GM23248 (cell line): ENCODE data around the gene FAM209A. TPM values are rescaled to one million over a fixed set of nuclear protein-coding genes. Genes with fewer than 3 reads are reported as not detected.
"Not testable (repeated sequence)": the region's sequence is repeated elsewhere in the genome, so short reads cannot be mapped to it uniquely, and the experiment has no call there.

Source experiments
- DNase-seq: peaks from one replicate; pipeline ENCODE4 v3.0.0-alpha.2; 2015
- H2AFZ ChIP-seq: fragments of 200-600 bp; sonication (generic); 2 replicates; pipeline ENCODE4 v1.6.1; 2016; ENCODE audit warnings: antibody characterized with exemption
- H3F3A ChIP-seq: fragments of 200-600 bp; sonication (generic); 2 replicates; pipeline ENCODE4 v1.6.1; 2016; ENCODE audit warnings: mild to moderate bottlenecking, antibody characterized with exemption, mixed run types; ENCODE audit not compliant: insufficient read depth
- H3K27ac ChIP-seq: fragments of 200-600 bp; sonication (generic); 2 replicates; pipeline ENCODE4 v1.5.1; 2016; ENCODE audit warnings: mild to moderate bottlenecking
- H3K27me3 ChIP-seq: fragments of 200-600 bp; sonication (generic); replicated peaks from 2 replicates; pipeline ENCODE4 v1.6.1; 2016; ENCODE audit warnings: mild to moderate bottlenecking; ENCODE audit not compliant: insufficient read depth
- H3K36me3 ChIP-seq: fragments of 200-600 bp; sonication (generic); 2 replicates; pipeline ENCODE4 v1.6.1; 2016; ENCODE audit warnings: low read depth, mild to moderate bottlenecking
- H3K4me1 ChIP-seq: fragments of 200-600 bp; sonication (generic); 2 replicates; pipeline ENCODE4 v1.6.1; 2016; ENCODE audit warnings: mild to moderate bottlenecking; ENCODE audit not compliant: insufficient read depth
- H3K4me2 ChIP-seq: fragments of 200-600 bp; sonication (generic); one replicate; pipeline ENCODE4 v1.6.1; 2016; ENCODE audit warnings: mild to moderate bottlenecking; ENCODE audit not compliant: unreplicated experiment
- H3K4me3 ChIP-seq: fragments of 200-600 bp; sonication (generic); 2 replicates; pipeline ENCODE4 v1.5.1; 2016; ENCODE audit warnings: mild to moderate bottlenecking
- H3K79me2 ChIP-seq: fragments of 200-600 bp; sonication (generic); 2 replicates; pipeline ENCODE4 v1.6.1; 2016; ENCODE audit warnings: mild to moderate bottlenecking; ENCODE audit not compliant: insufficient read depth
- H3K9ac ChIP-seq: fragments of 200-600 bp; sonication (generic); 2 replicates; pipeline ENCODE4 v1.6.1; 2016; ENCODE audit warnings: mild to moderate bottlenecking
- H3K9me2 ChIP-seq: fragments of 200-600 bp; sonication (generic); 2 replicates; pipeline ENCODE4 v1.6.1; 2016; ENCODE audit warnings: mixed run types, mild to moderate bottlenecking, moderate library complexity; ENCODE audit not compliant: insufficient read depth
- H3K9me3 ChIP-seq: fragments of 200-600 bp; sonication (generic); one replicate; pipeline ENCODE4 v1.6.1; 2017; ENCODE audit warnings: low read depth
- H4K20me1 ChIP-seq: fragments of 200-600 bp; sonication (generic); 2 replicates; pipeline ENCODE4 v1.6.0; 2016; ENCODE audit not compliant: insufficient read depth
- EZH2 ChIP-seq: fragments of 200-600 bp; sonication (generic); IDR thresholded peaks from 2 replicates; pipeline ENCODE4 v1.6.1; 2018; ENCODE audit warnings: antibody characterized with exemption, mild to moderate bottlenecking; ENCODE audit not compliant: insufficient read depth, poor library complexity, severe bottlenecking
- EZH2phosphoT487 ChIP-seq: fragments of 200-600 bp; sonication (generic); IDR thresholded peaks from 2 replicates; pipeline ENCODE4 v1.6.1; 2018; ENCODE audit warnings: antibody characterized with exemption, moderate library complexity, mild to moderate bottlenecking, low read depth; ENCODE audit not compliant: insufficient read depth
- whole genome bisulfite sequencing, 2 experiments: methylation state at CpG; one replicate each; pipeline ENCODE4 v1.1.6; 2015 to 2017; ENCODE audit warnings: low lambda C conversion rate in 2 of 2, low coverage in 1 of 2; ENCODE audit errors: missing lambda C conversion rate in 2 of 2; 5-methylcytosine and 5-hydroxymethylcytosine counted together
- in situ Hi-C: fragments of 300-500 bp; cut with MboI; formaldehyde crosslinking; loops from 2 replicates; pipeline ENCODE4 v1.15.0; 2020
- polyA plus RNA-seq: library from polyadenylated mRNA; unstranded; fragments of >200 nt; fragmentation: Nextera tagmentation; extraction: Ambion mirVana; gene quantifications from 2 replicates; pipeline ENCODE4 v1.2.1, GENCODE V29; 2016
- total RNA-seq: library from RNA; depleted of rRNA; stranded (reverse); fragments of >200 nt; shearing (Covaris generic); gene quantifications from 2 replicates; pipeline ENCODE4 v1.2.3, GENCODE V29; 2014

The FAM209A gene
- total and polyA plus RNA-seq, 2 experiments from 2014 or later: not detected

DNA sequence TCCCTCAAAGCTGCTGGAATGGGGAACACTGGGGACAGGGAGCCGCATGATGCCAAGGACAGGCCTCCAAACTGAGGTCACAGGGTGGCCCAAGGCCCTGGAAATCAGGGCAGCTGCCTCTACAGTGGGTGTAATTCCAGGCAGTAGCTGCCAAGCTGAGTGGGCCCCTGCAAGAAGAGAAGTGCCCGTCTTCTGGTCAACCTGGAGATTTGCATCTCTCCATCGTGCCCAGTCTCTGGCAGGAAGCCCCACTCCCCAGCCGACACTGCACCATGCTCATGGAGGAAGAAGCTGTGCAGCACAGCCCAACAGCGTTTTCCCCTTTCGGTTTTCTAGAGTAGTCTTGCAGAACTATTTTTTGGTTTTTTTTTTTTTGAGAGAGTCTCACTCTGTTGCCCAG is 2.2 kb upstream of the FAM209A start:
- Histone ChIP-seq H3K4me2 (no peak overlapping the region), H3K9me2 (no peaks in the 10 kb centered on the region), H4K20me1 (no peaks in the 10 kb centered on the region), H3K4me3 (no peak overlapping the region), H3K27me3 (no peaks in the 10 kb centered on the region), H2AFZ (no peak overlapping the region), H3K9ac (no peak overlapping the region), H3K79me2 (no peaks in the 10 kb centered on the region), H3K36me3 (peaks cover 35% of the 10 kb centered on the region), H3K27ac (no peak overlapping the region), H3K4me1 (no peaks in the 10 kb centered on the region), H3F3A (no peaks in the 10 kb centered on the region), H3K9me3 (no peaks in the 10 kb centered on the region)
- DNase-seq: no peak
- 91 to 92% methylated on average over 6 of the region's 6 CpGs for WGBS, 2 experiments
- in situ Hi-C loops: no loop called here
- no peak for TF ChIP-seq EZH2phosphoT487
- no peak for TF ChIP-seq EZH2

GRCh38 chr20:56527521-56527920 is 3.0 kb downstream of the FAM209A start:
- TF ChIP-seq EZH2 (no peak), EZH2phosphoT487 (no peak)
- in situ Hi-C loops: no loop called here
- Histone ChIP-seq H3K4me3 (no peak overlapping the region), H2AFZ (no peak overlapping the region), H3K27ac (no peak overlapping the region), H3K9me3 (no peaks in the 10 kb centered on the region), H3F3A (no peaks in the 10 kb centered on the region), H3K4me1 (no peaks in the 10 kb centered on the region), H3K79me2 (no peaks in the 10 kb centered on the region), H3K36me3 (no peaks in the 10 kb centered on the region), H4K20me1 (no peaks in the 10 kb centered on the region), H3K9me2 (no peaks in the 10 kb centered on the region), H3K27me3 (no peaks in the 10 kb centered on the region), H3K9ac (no peak overlapping the region), H3K4me2 (no peak overlapping the region)
- WGBS, 2 experiments: 81 to 84% methylated on average over 6 to 7 of the region's 7 CpGs
- DNase-seq: no peak

GRCh38 chr20:56532946-56533345 is 8.4 kb downstream of the FAM209A start, which contains the start of gene FAM209B:
Gene FAM209B, plus strand, starts transcription at chr20:56533246. Its CDS starts 96 bp downstream, at chr20:56533342.
- H3K79me2 ChIP-seq, H3K4me3 ChIP-seq, H3K27ac ChIP-seq, H2AFZ ChIP-seq, H3K36me3 ChIP-seq, H3K4me2 ChIP-seq, in situ Hi-C loops, H3K9me3 ChIP-seq, H3K9me2 ChIP-seq, H4K20me1 ChIP-seq, H3K9ac ChIP-seq, H3K27me3 ChIP-seq, DNase-seq, H3F3A ChIP-seq, H3K4me1 ChIP-seq: not testable (repeated sequence)
- WGBS, 2 experiments: 71 to 76% methylated on average over 9 of the region's 9 CpGs

DNA sequence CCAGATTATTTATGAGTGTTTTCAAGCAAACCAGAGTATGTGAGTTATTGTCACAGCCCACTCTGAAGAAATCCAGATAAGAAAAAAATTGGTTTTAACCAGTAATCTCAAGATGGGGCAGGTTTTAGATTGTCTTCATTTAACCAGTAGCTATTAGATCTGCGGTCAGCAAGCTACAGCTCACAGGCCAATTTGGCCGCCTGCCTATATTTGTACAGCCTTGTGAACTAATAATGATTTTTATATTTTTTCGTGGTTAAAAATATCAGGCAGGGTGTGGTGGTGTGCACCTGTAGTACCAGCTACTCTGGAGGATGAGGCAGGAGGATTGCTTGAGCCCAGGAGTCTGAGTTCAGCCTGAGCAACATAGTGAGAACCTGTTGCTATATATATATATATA is 13.5 kb downstream of the FAM209A start:
- no peaks in the 10 kb centered on the region for H3K9me3 ChIP-seq
- H3K9me2 ChIP-seq: no peaks in the 10 kb centered on the region
- H3K4me2 ChIP-seq: no peak overlapping the region
- H3K36me3 ChIP-seq: no peaks in the 10 kb centered on the region
- no peaks in the 10 kb centered on the region for H3K4me1 ChIP-seq
- H3K79me2 ChIP-seq: no peaks in the 10 kb centered on the region
- no peak overlapping the region for H2AFZ ChIP-seq
- in situ Hi-C loops: no loop called here
- TF ChIP-seq EZH2: no peak
- TF ChIP-seq EZH2phosphoT487: no peak
- 60 to 68% methylated on average over 3 of the region's 3 CpGs for WGBS, 2 experiments
- no peak for DNase-seq
- H3F3A ChIP-seq: no peaks in the 10 kb centered on the region
- no peaks in the 10 kb centered on the region for H4K20me1 ChIP-seq
- H3K4me3 ChIP-seq: no peak overlapping the region
- H3K27me3 ChIP-seq: no peaks in the 10 kb centered on the region
- H3K9ac ChIP-seq: no peak overlapping the region
- no peak overlapping the region for H3K27ac ChIP-seq

GRCh38 chr20:56540415-56540814 is 15.9 kb downstream of the FAM209A start:
- in situ Hi-C loops: loop anchor here (10.0 kb wide), 1 partner anchor 514 kb away; no protein-coding TSS in a partner anchor
- H3K27ac ChIP-seq: no peak overlapping the region
- H4K20me1 ChIP-seq: no peaks in the 10 kb centered on the region
- H3K9ac ChIP-seq: no peak overlapping the region
- H2AFZ ChIP-seq: no peak overlapping the region
- H3F3A ChIP-seq: no peaks in the 10 kb centered on the region
- 67 to 73% methylated on average over 6 of the region's 6 CpGs for WGBS, 2 experiments
- no peaks in the 10 kb centered on the region for H3K9me2 ChIP-seq
- no peaks in the 10 kb centered on the region for H3K36me3 ChIP-seq
- no peak for TF ChIP-seq EZH2phosphoT487
- TF ChIP-seq EZH2: no peak
- DNase-seq: peak; percentile 45
- no peaks in the 10 kb centered on the region for H3K79me2 ChIP-seq
- H3K4me2 ChIP-seq: no peak overlapping the region
- no peak overlapping the region for H3K4me3 ChIP-seq
- no peaks in the 10 kb centered on the region for H3K9me3 ChIP-seq
- H3K4me1 ChIP-seq: no peaks in the 10 kb centered on the region
- no peaks in the 10 kb centered on the region for H3K27me3 ChIP-seq
